GF-D8 (cell line): ENCODE measurements around the gene MYBL2.
"Not testable (repeated sequence)": the region's sequence is repeated elsewhere in the genome, so short reads cannot be mapped to it uniquely, and the experiment has no call there.

ENCODE experiments used
- DNase-seq: peaks from one replicate; lab custom pipeline; 2025; lab: John Stamatoyannopoulos, UW

Gene MYBL2

DNA sequence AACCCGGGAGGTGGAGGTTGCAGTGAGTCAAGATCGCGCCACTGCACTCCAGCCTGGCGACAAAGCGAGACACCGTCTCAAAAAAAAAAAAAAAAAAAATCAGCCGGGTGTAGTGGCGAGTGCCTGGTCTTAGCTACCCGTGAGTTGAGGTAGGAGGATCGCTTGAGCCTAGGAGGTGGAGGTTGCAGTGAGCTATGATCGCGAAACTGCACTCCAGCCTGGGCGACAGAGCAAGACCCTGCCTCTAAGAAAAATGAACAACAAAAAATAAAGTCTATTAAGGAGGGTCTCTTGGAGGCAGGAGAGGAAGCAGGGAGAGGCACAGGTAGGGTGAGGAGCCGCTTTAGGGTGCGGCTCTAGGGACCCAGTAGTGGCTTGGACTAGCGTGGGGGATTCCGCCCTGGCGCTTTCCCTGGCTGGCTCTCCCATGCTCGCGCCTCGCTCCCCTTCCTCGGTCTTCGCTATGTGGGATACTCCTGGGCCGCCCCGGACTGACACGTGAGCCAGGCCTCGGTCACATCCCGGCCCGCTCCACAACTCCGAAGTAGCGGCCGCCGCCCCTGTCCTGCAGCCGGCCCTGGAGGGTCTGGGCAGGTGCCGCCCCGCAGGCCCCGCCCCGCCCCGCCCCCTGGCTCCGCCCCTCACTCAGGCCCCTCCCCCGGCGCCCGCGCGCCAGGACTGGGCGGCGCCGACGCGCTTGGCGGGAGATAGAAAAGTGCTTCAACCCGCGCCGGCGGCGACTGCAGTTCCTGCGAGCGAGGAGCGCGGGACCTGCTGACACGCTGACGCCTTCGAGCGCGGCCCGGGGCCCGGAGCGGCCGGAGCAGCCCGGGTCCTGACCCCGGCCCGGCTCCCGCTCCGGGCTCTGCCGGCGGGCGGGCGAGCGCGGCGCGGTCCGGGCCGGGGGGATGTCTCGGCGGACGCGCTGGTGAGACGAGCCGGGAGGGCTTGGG lies at the start of gene MYBL2:
MYBL2 (plus strand) TSS at position 739 of the 953 bp plus-strand sequence; CDS start at position 909, 170 bp downstream.
- peak; percentile 20 for DNase-seq

DNA sequence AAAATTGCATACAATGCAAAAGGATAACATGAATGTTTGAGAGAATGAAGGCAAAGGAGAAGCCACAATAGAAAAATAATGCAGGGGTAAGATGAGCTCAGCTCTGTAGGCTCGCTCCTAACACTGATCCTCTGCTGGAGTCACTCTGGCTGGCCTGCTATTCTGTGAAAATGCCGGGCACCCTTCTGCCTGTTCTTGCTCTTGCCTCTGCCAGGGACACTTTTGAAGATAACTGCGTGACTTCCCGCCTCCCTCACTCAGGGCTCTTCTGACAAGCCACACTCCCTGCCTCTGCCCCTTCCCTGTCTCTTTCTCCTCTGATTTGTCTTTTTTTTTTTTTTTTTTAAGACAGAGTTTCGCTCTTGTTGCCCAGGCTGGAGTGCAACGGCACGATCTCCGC lies 35.3 kb upstream of the MYBL2 start:
- no peak for DNase-seq

DNA sequence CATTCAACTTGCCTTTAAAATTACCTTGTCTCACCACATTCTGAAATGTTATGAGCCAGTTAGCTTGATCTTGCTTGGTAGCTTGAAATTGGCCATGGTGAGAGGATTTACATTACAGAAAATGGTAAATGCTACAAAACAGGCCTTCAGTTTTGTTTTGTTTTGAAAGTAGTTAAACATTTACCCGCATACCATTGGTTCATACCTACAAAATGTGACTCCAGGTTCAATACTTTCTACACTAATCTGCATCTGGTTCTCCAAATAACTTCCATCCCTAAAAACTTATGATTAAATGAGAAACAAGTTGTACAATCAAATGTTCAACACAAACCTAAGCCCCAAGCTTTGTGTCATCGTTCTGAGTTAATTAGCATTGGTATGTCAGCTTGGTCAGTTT lies 30.5 kb upstream of the MYBL2 start:
- DNase-seq = no peak

DNA sequence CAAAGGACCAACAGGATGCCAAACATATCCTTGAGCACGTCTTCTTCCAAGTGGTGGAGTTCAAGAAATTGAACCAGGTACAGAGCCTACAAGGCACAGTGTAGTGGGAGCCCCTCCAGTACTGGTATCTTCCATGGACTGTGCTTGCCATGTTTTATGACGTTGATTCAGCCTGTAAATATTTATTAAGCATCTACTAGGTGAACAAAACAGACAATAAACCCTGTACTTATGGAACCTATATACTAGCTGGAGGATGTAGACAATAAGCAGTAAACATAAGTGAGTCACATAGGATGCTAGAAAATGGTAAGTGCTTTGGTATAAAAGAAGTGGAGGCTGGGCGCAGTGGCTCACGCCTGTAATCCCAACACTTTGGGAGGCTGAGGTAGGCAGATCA lies 24.4 kb upstream of the MYBL2 start:
- DNase-seq = no peak

DNA sequence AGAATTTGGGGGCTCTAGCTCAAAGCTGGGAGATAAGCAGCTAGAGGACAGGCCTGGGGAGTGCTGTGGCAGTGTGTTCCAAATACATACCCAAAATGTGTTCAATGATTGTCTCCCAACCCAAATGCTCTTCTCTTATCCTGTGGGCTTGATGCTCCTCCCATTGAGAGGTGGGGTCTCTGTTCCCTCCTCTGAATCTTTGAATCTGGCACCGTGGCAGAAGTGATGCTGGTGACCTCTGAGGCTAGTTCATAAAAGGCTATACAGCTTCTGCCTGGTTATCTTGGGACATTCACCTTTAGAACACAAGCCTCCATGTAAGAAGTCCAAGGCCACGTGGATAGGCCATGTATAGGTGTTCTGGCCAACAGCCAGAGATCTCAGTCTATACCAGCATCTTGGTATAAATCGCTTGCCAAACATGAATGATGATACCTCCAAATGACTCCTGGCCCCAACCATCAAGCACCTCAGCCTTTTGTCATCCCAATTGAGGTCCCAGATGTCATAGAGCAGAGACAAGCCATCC lies 15.9 kb upstream of the MYBL2 start:
- DNase-seq = no peak

DNA sequence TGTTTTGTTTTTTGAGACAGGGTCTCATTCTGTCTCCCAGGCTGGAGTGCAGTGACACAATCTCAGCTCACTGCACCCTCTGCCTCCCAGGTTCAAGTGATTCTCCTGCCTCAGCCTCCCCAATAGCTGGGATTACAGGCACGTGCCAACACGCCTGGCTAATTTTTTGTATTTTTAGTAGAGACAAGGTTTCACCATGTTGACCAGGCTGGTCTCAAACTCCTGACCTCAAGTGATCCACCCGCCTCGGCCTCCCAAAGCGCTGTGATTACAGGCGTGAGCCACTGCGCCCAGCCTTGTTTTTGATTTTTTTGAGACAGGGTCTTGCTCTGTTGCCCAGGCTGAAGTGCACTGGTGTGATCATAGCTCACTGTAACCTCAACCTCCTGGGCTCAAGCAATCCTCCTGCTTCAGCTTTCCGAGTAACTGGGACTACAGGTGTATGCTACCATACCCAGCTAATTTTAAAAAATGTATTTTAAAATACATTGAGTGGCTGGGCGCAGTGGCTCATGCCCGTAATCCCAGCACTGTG lies 15.2 kb upstream of the MYBL2 start:
- not testable (repeated sequence) for DNase-seq

DNA sequence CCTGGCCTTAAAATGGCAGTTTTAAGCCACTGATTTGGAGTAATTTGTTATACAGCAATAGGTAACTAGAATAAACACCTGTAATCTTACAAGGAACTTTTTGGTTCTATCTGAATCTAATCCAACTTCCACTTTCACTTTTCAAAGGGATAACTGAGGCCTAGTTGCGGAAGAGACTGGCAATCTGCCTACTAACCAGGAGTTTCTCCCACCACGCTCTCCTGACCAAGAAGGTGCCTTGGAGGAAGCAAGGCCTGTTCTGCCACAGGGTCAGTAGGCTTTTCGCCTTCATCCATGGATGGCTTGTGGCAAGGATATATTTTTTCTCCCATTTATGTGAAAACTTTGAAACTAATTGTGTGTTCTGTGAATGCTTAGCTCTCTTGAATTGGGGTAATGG lies 12.9 kb upstream of the MYBL2 start:
- DNase-seq = no peak

DNA sequence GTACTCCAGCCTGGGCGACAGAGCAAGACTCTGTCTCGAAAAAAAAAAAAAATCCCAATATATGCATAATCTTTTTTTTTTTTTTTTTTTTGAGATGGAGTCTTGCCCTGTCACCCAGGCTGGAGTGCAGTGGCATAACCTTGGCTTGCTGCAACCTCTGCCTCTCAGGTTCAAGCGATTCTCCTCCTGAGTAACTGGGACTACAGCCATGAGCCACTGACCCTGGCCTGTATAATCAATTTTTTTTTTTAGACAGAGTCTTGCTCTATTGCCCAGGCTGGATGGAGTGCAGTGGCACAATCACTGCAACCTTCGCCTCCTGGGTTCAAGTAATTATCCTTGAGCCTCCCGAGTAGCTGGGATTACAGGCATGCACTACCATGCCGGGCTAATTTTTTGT lies 11.7 kb upstream of the MYBL2 start:
- DNase-seq = not testable (repeated sequence)

DNA sequence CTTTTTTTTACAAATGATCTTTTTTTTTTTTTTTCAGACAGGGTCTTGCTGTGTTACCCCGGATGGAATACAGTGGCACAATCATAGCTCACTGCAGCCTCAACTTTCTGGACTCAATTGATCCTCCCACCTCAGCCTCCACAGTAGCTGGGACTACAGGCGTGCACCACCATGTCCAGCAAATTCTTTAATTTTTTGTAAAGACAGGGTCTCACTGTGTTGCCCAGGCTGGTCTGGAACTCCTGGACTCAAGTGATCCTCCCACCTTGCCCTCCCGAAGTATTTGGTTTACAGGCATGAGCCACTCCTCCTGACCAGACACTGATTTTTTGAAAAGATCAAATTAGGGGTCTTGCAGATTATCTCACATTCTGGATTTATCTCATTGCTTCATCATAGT lies 11.0 kb upstream of the MYBL2 start:
- DNase-seq = no peak

DNA sequence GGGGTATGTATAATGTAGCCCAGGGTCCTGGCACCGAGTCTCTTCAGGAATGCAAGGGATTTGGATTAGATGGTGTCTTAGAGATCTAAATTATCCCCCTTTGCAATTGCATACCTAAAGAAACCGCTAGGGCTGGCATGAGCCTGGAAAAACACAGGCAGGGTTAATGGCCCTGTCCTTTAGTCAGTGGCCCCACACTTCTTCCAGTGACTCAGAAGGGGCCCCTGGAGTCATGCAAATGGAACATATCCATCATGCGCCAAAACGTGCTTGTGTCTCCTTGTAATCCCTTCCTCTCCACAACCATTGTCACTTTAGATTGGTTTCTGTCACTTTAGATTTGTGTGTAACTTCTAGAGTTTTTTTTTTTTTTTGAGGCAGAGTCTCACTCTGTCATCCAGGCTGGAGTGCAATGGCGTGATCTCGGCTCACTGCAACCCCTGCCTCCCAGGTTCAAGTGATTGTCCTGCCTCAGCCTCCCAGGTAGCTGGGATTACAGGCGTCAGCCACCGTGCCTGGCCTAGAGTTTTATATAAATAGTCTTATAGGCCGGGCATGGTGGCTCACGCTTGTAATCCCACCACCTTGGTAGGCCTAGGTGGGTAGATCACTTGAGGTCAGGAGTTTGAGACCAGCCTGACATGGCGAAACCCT lies 8.7 kb upstream of the MYBL2 start:
- no peak for DNase-seq

DNA sequence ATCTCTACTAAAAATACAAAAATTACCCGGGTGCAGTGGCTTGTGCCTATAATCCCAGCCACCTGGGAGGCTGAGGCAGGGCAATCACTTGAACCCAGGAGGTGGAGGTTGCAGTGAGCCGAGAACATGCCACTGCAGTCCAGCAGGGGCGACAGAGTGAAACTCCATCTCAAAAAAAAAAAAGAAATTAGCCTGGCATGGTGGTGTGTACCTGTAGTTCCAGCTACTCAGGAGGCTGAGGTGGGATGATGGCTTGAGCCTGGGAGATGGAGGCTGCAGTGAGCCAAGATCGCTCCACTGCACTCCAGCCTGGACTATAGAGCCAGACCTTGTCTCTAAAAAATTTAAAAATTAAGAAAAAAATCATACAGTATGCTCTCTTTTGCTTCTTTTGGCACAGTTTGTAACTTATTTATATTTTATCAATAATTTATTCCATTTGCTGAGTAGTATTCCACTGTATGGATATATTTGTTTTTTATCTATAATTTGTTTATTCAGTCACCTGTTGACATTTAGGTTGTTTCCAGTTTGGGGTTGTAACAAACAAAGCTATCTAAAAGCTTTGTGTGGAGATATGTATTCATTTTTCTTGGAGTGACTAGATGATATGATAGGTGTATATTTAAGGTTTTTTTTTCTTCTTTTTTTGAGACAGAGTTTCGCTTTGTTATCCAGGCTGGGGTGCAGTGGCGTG lies 8.0 kb upstream of the MYBL2 start:
- no peak for DNase-seq

DNA sequence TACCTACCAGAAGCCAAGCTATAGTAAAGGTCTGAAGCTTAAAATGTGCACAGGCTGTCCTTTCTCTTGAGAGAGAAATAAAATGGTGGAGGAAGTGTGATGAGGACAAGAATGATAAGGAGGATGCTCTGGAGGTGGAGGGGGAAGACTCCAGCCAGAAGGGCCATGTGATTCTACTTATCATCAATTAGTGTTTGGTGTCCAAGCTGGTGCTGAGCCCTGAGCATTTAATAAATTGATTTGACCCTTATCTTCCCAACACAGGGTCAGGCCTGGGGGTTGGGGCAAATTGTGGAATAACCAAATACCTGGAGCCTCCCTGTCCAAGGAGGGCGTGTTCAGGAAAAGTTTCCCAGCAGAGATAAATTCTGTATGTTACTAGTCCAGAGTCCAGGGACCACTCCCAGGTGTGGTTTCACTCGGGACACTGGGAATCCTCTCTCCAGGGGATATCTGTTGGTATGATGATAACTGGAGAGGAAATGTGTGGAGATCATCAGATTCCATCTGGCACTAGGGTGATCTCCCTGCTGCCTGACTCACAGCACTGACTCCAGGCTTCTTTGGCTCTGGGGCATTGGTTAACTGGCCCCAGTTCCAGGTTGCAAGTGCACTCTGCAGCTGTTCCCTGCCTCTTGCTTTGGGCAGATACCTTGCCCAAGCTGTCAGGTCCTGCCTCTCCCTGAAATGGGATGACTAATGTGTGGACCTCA lies 3.8 kb upstream of the MYBL2 start:
- no peak for DNase-seq

DNA sequence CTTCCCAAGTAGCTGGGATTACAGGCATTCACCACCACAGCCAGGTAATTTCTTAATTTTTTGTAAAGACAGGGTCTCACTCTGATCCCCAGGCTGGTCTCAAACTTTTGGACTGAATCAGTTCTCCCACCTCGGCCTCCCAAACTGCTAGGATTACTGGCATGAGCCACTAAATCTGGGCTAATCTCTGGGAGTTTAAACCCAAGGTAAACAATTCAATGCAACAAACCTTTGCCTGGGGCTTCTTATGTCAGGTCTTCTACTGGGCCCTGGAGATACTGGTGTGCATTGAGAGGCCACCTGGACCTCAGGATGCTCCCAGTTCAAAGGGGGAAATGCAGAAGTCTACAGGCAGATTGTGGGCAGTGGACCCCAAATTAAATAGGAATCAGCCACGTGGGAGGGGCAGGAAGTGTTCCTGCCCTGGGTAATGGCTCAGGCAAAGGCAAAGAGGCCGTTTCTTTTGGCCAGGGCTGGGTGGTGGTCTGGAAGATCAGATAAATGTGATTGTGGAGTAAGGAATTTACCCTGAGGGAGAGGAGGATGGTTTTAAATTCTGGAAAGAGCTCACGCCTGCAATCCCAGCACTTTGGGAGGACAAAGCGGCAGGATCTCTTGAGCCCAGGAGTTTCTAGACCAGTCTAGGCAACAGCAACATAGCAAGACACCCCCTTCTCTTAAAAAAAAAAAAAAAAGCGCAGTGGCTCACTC lies 1.3 kb upstream of the MYBL2 start:
- no peak for DNase-seq

DNA sequence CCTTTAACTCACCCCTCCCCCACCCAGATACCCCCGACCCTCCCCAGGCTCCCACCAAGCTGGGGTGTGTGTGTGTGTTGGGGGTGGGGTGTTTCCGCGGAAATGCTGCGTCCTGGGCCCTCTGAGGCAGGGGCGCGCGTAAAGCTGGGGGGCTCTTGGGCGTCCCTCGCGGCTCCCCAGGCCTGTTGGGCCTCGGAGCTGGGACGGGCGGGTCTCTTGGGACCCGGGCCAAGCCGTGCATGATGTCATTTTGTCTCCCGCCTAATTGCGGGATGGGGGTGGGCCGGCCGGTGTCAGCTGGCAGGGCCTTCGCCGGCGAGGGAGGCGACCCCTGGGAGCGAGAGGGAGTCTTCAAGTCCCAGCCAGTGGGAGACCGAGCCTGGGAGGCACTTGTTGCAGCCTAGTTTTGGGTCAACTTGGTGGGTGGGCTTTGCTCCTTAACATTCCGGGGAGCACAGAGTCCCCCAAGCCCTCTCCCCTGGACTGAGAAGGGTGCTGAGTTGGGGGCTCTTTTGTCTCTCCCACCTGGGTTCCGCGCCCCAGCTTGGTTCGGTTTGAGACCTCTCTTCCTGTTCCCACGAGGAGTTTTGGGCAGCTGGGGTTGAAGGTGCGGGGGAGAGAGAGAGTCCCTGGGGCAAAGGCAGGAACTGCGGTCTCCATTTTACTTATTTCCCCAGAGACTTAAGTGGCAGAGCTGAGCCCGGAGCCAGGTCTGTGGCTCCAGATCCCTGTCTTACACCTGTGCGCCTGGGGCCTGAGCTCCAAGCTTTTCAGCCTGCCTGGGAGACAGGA lies 623 bp downstream of the MYBL2 start:
- peak; percentile 58 for DNase-seq

DNA sequence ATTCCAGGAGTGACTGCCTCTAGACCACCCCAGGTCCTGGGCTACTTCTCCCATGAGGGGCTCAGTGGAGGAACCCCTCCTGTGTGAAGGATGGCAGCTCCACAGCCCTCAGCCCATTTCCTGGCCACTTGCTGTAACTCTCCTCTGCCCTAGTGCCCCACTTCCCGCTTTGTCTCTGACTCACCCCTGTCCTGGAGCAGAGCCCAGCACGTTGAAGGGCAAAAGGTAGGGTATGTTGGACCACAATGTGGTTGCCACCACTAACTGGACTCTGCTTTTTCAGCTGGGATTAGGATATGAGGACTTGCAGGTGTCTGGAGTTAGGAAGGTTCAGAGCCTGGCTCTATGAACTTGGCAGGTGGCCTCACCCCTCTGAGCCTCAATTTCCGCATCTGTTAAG lies 2.4 kb downstream of the MYBL2 start:
- no peak for DNase-seq

DNA sequence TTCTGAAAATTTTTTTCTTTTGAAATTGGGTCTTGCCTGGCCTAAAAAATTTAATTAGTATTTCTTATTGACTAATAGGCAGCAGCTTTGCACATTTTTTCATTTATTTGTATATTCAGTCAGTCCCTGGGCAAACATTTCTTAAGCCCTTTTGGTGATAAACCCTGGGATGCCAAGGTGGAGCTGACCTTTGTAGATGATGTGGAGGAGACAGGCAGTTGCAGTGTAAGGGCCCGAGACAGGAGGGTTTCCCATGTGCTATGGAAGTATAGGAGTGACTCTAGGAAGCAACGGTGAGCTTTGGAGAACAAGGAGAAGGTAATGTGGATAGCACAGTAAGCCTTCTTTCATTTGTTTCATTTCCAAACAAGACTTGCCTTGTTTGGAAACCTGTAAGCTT lies 3.5 kb downstream of the MYBL2 start:
- no peak for DNase-seq

DNA sequence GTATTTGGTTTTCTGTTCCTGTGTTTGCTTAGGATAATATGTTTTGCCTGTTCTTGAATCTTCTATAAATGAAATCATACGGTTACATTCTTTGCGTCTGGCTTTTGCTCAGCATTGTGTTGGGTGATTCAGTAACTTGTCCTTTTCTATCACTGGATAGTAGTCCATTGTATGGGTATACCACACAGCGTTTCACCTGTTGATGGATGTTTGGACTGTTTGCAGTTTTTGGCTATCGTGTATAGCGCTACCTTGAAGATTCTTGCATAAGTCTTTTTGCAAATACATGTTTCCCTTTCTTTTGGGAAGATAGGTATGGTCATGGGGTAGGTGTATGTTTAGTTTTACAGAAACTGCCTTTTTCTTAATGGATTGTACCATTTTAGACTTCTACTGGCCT lies 9.5 kb downstream of the MYBL2 start:
- DNase-seq = no peak

DNA sequence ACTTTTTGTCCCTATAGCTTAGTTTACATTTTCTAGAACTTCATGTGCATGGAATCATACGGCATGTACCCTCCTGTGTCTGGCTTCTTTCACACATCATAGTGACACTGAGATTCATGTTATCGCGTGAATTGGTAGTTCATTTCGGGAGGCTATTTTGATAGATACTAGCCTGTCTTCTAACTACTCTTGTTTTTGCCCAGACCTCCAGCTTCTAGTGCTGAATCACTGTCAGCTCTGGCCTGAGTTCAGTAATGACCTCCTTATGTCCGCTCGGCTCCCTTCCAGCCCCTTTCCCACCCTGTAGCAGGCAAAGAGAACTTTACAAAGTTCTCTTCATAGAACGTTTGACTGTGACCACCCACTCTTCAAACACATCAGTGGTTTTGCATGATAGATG lies 14.1 kb downstream of the MYBL2 start:
- no peak for DNase-seq

DNA sequence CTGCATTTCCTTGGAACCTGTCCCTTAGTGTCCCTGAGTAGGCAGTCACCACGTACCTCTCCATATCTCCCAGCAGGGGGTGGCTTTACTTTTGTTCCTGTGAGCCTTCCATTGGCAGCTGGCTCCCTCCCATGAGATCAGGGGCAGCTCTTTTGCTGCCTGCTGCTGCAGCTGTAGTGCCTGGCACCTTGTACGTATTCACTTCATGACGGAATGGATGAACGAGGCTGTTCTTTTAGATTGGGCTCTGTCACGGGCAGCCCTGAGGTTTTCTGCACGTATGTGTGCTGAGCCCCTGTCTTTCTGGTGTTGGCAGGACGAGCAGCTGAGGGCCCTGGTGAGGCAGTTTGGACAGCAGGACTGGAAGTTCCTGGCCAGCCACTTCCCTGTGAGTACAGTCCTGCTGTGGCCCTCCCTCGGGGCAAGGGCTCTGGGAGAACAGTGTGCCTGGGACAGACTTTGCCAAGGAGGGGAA lies 14.6 kb downstream of the MYBL2 start:
- DNase-seq = no peak

DNA sequence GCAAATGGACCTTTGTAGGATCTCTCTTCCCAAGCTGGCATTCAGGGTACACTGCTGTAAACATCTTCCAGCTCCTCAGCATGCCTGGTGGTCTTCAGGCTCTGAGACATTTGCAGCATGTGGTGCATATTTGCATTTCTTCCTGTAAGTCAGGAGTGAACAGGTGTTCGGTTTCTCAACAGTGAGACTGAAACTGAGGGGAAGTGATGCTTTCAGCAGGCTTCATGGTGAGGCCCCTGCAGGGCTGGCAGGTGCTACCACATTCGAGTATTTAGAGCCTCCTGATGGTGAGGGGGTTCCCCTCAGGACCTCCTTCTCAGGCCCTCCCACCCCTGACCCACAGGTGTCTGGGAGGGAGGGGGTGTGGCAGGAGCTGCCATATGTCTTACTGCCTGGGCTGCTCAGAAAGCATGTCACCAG lies 15.1 kb downstream of the MYBL2 start:
- DNase-seq = peak; percentile 8
